PC-3 (cell line): ENCODE measurements around the gene SMOC2. TPM values are rescaled to one million over a fixed set of nuclear protein-coding genes. Genes with fewer than 3 reads are reported as not detected.

ENCODE experiments used
- ATAC-seq: fragments of 200-7000 bp; cut with Tn5 transposase; 2 replicates; pipeline ENCODE4 v1.9.1; 2020; ENCODE audit warnings: mild to moderate bottlenecking, moderate library complexity
- BruUV-seq: library from RNA; stranded (reverse); fragments of 400-500 nt; replicated peaks from 2 replicates; lab custom pipeline; 2021; lab: Mats Ljungman, UMichigan
- CTCF ChIA-PET: fragments of 300-600 bp; sonication (Branson Sonifier 250); formaldehyde crosslinking; loops from one replicate; lab custom pipeline; 2022; ENCODE audit warnings: antibody characterized with exemption; lab: Charles Lee
- POLR2A ChIA-PET: fragments of 300-600 bp; sonication (Branson Sonifier 250); formaldehyde crosslinking; loops from one replicate; lab custom pipeline; 2022; ENCODE audit warnings: antibody characterized with exemption; ENCODE audit not compliant: unreplicated experiment; lab: Charles Lee
- DNase-seq: peaks from one replicate; pipeline ENCODE4 v3.0.0-alpha.2; 2015
- H2AFZ ChIP-seq: fragments of 300-600 bp; sonication (generic); 2 replicates; pipeline ENCODE4 v1.6.0; 2016; ENCODE audit warnings: antibody characterized with exemption, low read length
- H3F3A ChIP-seq: fragments of 300-600 bp; sonication (generic); one replicate; pipeline ENCODE4 v1.6.0; 2017; ENCODE audit warnings: antibody characterized with exemption, low read length, control low read depth, mild to moderate bottlenecking; ENCODE audit not compliant: unreplicated experiment
- H3K27ac ChIP-seq: fragments of 300-600 bp; sonication (generic); 2 replicates; pipeline ENCODE4 v1.5.1; 2016; ENCODE audit warnings: mild to moderate bottlenecking, low read length
- H3K27me3 ChIP-seq: fragments of 300-600 bp; sonication (generic); 2 replicates; pipeline ENCODE4 v1.6.1; 2016; ENCODE audit warnings: low read length, mixed read lengths
- H3K36me3 ChIP-seq: fragments of 300-600 bp; sonication (generic); 2 replicates; pipeline ENCODE4 v1.6.1; 2016; ENCODE audit warnings: low read depth, mixed run types, low read length, mixed read lengths
- H3K4me1 ChIP-seq: fragments of 300-600 bp; sonication (generic); 2 replicates; pipeline ENCODE4 v1.5.1; 2016; ENCODE audit warnings: low read length; ENCODE audit not compliant: insufficient read depth
- H3K4me2 ChIP-seq: fragments of 300-600 bp; sonication (generic); 2 replicates; pipeline ENCODE4 v1.6.0; 2016; ENCODE audit warnings: low read length
- H3K4me3 ChIP-seq: fragments of 300-600 bp; sonication (generic); 2 replicates; pipeline ENCODE4 v1.5.1; 2016; ENCODE audit warnings: mild to moderate bottlenecking, low read length, mixed read lengths
- H3K79me2 ChIP-seq: fragments of 300-600 bp; sonication (generic); 2 replicates; pipeline ENCODE4 v1.6.1; 2017; ENCODE audit warnings: low read length, mixed read lengths
- H3K9ac ChIP-seq: fragments of 300-600 bp; sonication (generic); 2 replicates; pipeline ENCODE4 v1.6.0; 2016; ENCODE audit warnings: mild to moderate bottlenecking, low read length
- H3K9me2 ChIP-seq: fragments of 300-600 bp; sonication (generic); replicated peaks from 2 replicates; pipeline ENCODE4 v1.6.1; 2016; ENCODE audit warnings: mixed run types, low read length, mixed read lengths
- H3K9me3 ChIP-seq: fragments of 300-600 bp; sonication (generic); 2 replicates; pipeline ENCODE4 v1.6.1; 2016; ENCODE audit warnings: low read length, mixed read lengths
- H4K20me1 ChIP-seq: fragments of 300-600 bp; sonication (generic); 2 replicates; pipeline ENCODE4 v1.6.1; 2016; ENCODE audit warnings: low read length, mixed read lengths
- EZH2 ChIP-seq: fragments of 300-600 bp; sonication (generic); IDR thresholded peaks from one replicate; pipeline ENCODE4 v1.6.1; 2017; ENCODE audit warnings: antibody characterized with exemption, mild to moderate bottlenecking, low read length; ENCODE audit not compliant: unreplicated experiment
- EZH2phosphoT487 ChIP-seq: fragments of 300-600 bp; sonication (generic); IDR thresholded peaks from 2 replicates; pipeline ENCODE4 v1.6.1; 2018; ENCODE audit warnings: mild to moderate bottlenecking, antibody characterized with exemption, low read length, borderline replicate concordance
- intact Hi-C: fragments of 100-400 bp; cut with micrococcal nuclease; formaldehyde crosslinking; loops from 2 replicates; pipeline ENCODE4 v1.9.0; 2023
- total RNA-seq: library from RNA; depleted of rRNA; stranded (reverse); fragments of >200 nt; gene quantifications from 2 replicates; pipeline ENCODE4 v1.2.3, GENCODE V29; 2014
- TF ChIP-seq, protein P1 (sequence below): fragments of 300-600 bp; sonication (generic); conservative IDR thresholded peaks from 2 replicates; pipeline ENCODE4 v1.5.1; 2017; ENCODE audit warnings: antibody characterized with exemption, low read depth, mild to moderate bottlenecking, low read length

The SMOC2 gene
- total RNA-seq, 1 experiment from 2014 or later: not detected

DNA sequence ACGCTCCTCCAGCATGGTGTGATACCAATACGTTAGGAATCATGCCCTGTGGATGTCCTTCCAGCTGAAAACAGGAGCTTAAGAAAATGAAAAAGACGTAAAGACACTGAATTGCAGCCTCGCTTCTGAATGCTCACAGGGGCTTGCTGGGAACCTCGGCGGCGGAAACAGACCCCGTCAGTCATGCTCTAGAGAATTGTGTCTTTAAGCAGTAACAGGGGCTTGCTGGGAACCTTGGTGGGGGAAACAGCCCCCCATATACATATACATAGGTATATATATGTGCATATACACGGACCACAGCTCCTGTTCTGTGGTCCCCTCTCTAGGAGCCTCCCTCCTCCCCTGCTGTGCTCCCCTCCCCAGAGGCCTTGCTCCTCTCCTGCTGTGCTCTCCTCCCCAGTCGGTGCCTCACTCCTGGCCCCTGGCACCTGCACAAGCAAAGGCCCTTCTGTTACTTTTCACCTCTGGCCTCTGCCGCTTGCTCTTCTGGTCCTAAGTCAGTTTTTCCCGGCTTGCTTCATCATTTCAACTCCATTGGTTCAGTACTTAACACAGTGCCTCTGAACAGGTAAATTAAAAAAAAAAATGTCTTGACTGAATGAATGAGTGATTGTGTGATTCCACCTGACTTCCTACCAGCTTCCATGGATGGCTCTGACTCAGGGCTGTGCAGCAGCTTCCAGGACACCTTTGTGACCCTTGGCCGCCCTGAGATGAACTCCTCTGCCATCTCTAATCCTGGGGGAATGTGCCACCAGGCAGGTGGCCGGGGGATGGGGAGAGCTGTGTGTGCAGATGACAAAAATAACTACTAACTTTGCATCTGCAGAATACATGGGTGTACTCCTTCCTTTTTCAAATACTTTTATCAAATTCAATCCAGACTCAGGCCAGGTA is 246.1 kb downstream of the SMOC2 start:
- Histone ChIP-seq H3F3A (no peaks in the 10 kb centered on the region), H3K27ac (no peak overlapping the region), H2AFZ (no peak overlapping the region), H4K20me1 (no peaks in the 10 kb centered on the region), H3K36me3 (no peaks in the 10 kb centered on the region), H3K4me3 (no peak overlapping the region), H3K9ac (no peak overlapping the region), H3K4me1 (no peaks in the 10 kb centered on the region), H3K4me2 (no peak overlapping the region), H3K27me3 (peaks cover 29% of the 10 kb centered on the region; the same call in 1 of the 2 replicates), H3K79me2 (no peaks in the 10 kb centered on the region), H3K9me2 (no peaks in the 10 kb centered on the region), H3K9me3 (no peaks in the 10 kb centered on the region)
- CTCF ChIA-PET: no interaction called here
- intact Hi-C loops: no loop called here
- TF ChIP-seq EZH2phosphoT487 (no peak), EZH2 (no peak)
- TF ChIP-seq, protein P1, sequence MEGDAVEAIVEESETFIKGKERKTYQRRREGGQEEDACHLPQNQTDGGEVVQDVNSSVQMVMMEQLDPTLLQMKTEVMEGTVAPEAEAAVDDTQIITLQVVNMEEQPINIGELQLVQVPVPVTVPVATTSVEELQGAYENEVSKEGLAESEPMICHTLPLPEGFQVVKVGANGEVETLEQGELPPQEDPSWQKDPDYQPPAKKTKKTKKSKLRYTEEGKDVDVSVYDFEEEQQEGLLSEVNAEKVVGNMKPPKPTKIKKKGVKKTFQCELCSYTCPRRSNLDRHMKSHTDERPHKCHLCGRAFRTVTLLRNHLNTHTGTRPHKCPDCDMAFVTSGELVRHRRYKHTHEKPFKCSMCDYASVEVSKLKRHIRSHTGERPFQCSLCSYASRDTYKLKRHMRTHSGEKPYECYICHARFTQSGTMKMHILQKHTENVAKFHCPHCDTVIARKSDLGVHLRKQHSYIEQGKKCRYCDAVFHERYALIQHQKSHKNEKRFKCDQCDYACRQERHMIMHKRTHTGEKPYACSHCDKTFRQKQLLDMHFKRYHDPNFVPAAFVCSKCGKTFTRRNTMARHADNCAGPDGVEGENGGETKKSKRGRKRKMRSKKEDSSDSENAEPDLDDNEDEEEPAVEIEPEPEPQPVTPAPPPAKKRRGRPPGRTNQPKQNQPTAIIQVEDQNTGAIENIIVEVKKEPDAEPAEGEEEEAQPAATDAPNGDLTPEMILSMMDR: no peak
- BruUV-seq: no TSS peak
- ATAC-seq (no peak), DNase-seq (no peak)
- POLR2A ChIA-PET: no interaction called here

- no TSS peak for BruUV-seq
- ChIA-PET CTCF (no interaction called here), POLR2A (no interaction called here)
- H4K20me1 ChIP-seq: no peaks in the 10 kb centered on the region
- H3K9ac ChIP-seq: no peak overlapping the region
- TF ChIP-seq, protein P1: no peak
- TF ChIP-seq EZH2phosphoT487: no peak
- TF ChIP-seq EZH2: no peak
- ATAC-seq (no peak), DNase-seq (no peak)
- H3K79me2 ChIP-seq: no peaks in the 10 kb centered on the region
- H3K4me1 ChIP-seq: no peaks in the 10 kb centered on the region
- H3K9me2 ChIP-seq: no peaks in the 10 kb centered on the region
- H3K9me3 ChIP-seq: no peaks in the 10 kb centered on the region
- intact Hi-C loops: no loop called here
- H3K4me2 ChIP-seq: no peak overlapping the region
- H3K27ac ChIP-seq: no peak overlapping the region
- H3K4me3 ChIP-seq: no peak overlapping the region
- peaks cover 20% of the 10 kb centered on the region for H3K27me3 ChIP-seq
- H2AFZ ChIP-seq: no peak overlapping the region
- H3F3A ChIP-seq: no peaks in the 10 kb centered on the region
- H3K36me3 ChIP-seq: no peaks in the 10 kb centered on the region
These were observed 249.3 kb downstream of the SMOC2 start for GRCh38 chr6:168690271-168690670.

DNA sequence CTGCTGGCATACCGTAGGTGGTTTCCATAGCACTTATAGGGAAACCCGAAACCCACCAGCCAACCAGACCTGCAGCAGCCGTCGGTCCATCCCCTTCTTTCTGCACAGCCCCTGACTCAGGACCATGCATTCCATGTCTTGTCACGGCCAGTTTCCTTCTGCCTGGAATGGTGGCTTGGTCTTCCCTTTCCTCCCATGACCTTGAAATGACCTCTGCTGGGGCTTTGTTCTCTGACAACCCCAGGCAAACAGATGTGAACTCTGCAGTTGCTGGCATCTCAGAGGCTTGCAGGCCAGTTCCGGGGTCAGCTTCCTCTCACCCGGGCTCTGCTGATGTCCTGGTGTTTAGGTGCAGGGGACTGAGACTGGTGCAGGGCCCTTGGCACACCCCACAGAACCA is 250.8 kb downstream of the SMOC2 start:
- no peak overlapping the region for H3K9ac ChIP-seq
- H3F3A ChIP-seq: no peaks in the 10 kb centered on the region
- H3K4me1 ChIP-seq: no peaks in the 10 kb centered on the region
- ATAC-seq (no peak), DNase-seq (no peak)
- H3K9me2 ChIP-seq: no peaks in the 10 kb centered on the region
- BruUV-seq: no TSS peak
- no peaks in the 10 kb centered on the region for H3K9me3 ChIP-seq
- peaks cover 7% of the 10 kb centered on the region for H3K27me3 ChIP-seq
- no peaks in the 10 kb centered on the region for H4K20me1 ChIP-seq
- H3K27ac ChIP-seq: no peak overlapping the region
- CTCF ChIA-PET: no interaction called here
- H3K4me3 ChIP-seq: no peak overlapping the region
- intact Hi-C loops: no loop called here
- POLR2A ChIA-PET: no interaction called here
- no peak overlapping the region for H3K4me2 ChIP-seq
- H3K79me2 ChIP-seq: no peaks in the 10 kb centered on the region
- no peak overlapping the region for H2AFZ ChIP-seq
- no peaks in the 10 kb centered on the region for H3K36me3 ChIP-seq
- no peak for TF ChIP-seq EZH2
